H9 (cell line): ENCODE results near the gene KAT7. TPM values are rescaled to one million over a fixed set of nuclear protein-coding genes. Genes with fewer than 3 reads are reported as not detected.

ENCODE experiments used
- DNase-seq: peaks from one replicate; pipeline ENCODE4 v3.0.0-alpha.2; 2017
- H2AFZ ChIP-seq: one replicate; pipeline ENCODE4 v1.6.1; 2013; ENCODE audit warnings: mild to moderate bottlenecking, low read length, control low read depth, moderate library complexity
- H2AK5ac ChIP-seq: 2 replicates; pipeline ENCODE4 v1.6.1; 2013; ENCODE audit warnings: low read length, control low read depth, mixed read lengths; ENCODE audit not compliant: insufficient read length
- H2BK120ac ChIP-seq: one replicate; pipeline ENCODE4 v1.6.1; 2013; ENCODE audit warnings: low read depth, mild to moderate bottlenecking, low read length, control low read depth, inconsistent platforms; ENCODE audit not compliant: poor library complexity, severe bottlenecking
- H2BK12ac ChIP-seq: 2 replicates; pipeline ENCODE4 v1.6.1; 2013; ENCODE audit warnings: low read length, control low read depth, mixed read lengths, low read depth; ENCODE audit not compliant: insufficient read length
- H2BK15ac ChIP-seq: 2 replicates; pipeline ENCODE4 v1.6.1; 2013; ENCODE audit warnings: low read depth, low read length, control low read depth
- H2BK20ac ChIP-seq: one replicate; pipeline ENCODE4 v1.6.1; 2013; ENCODE audit warnings: low read depth, mild to moderate bottlenecking, low read length, control low read depth, inconsistent platforms; ENCODE audit not compliant: poor library complexity, severe bottlenecking
- H2BK5ac ChIP-seq: 2 replicates; pipeline ENCODE4 v1.6.1; 2013; ENCODE audit warnings: low read length, control low read depth, mixed read lengths; ENCODE audit not compliant: insufficient read length
- H3K14ac ChIP-seq: 2 replicates; pipeline ENCODE4 v1.6.1; 2013; ENCODE audit warnings: low read length, control low read depth; ENCODE audit not compliant: insufficient read depth
- H3K18ac ChIP-seq: 2 replicates; pipeline ENCODE4 v1.6.1; 2013; ENCODE audit warnings: low read depth, mild to moderate bottlenecking, mixed read lengths, low read length, control low read depth; ENCODE audit not compliant: insufficient read length
- H3K23ac ChIP-seq: 2 replicates; pipeline ENCODE4 v1.6.1; 2013; ENCODE audit warnings: low read length, control low read depth, mixed read lengths, low read depth; ENCODE audit not compliant: insufficient read length
- H3K23me2 ChIP-seq: 2 replicates; pipeline ENCODE4 v1.6.1; 2013; ENCODE audit warnings: low read depth, mild to moderate bottlenecking, mixed read lengths, low read length, control low read depth; ENCODE audit not compliant: insufficient read length, poor library complexity, severe bottlenecking
- H3K27ac ChIP-seq: 2 replicates; pipeline ENCODE4 v1.5.1; 2013; ENCODE audit warnings: low read length, control low read depth, mixed read lengths, low read depth; ENCODE audit not compliant: insufficient read length
- H3K27me3 ChIP-seq: 2 replicates; pipeline ENCODE4 v1.6.1; 2013; ENCODE audit warnings: low read length, control low read depth, inconsistent platforms; ENCODE audit not compliant: insufficient read depth
- H3K4ac ChIP-seq: 2 replicates; pipeline ENCODE4 v1.6.1; 2013; ENCODE audit warnings: low read depth, mild to moderate bottlenecking, control low read depth, inconsistent platforms, low read length, moderate library complexity
- H3K4me1 ChIP-seq: 2 replicates; pipeline ENCODE4 v1.6.1; 2013; ENCODE audit warnings: low read length, control low read depth, inconsistent platforms; ENCODE audit not compliant: insufficient read depth
- H3K4me2 ChIP-seq: 2 replicates; pipeline ENCODE4 v1.6.1; 2013; ENCODE audit warnings: low read length, control low read depth, mixed read lengths; ENCODE audit not compliant: insufficient read length, insufficient read depth
- H3K56ac ChIP-seq: 2 replicates; pipeline ENCODE4 v1.6.1; 2013; ENCODE audit warnings: low read depth, mild to moderate bottlenecking, mixed read lengths, low read length, control low read depth; ENCODE audit not compliant: insufficient read length
- H3K79me1 ChIP-seq: 2 replicates; pipeline ENCODE4 v1.6.1; 2013; ENCODE audit warnings: low read depth, mild to moderate bottlenecking, moderate library complexity, low read length, control low read depth, inconsistent platforms; ENCODE audit not compliant: insufficient read depth, poor library complexity, severe bottlenecking
- H3K79me2 ChIP-seq: 2 replicates; pipeline ENCODE4 v1.6.1; 2013; ENCODE audit warnings: low read length, control low read depth, inconsistent platforms; ENCODE audit not compliant: insufficient read depth
- H3K9ac ChIP-seq: 2 replicates; pipeline ENCODE4 v1.6.1; 2013; ENCODE audit warnings: low read length, control low read depth, mixed read lengths; ENCODE audit not compliant: insufficient read length; ENCODE audit errors: extremely low read depth
- H3K9me3 ChIP-seq: one replicate; pipeline ENCODE4 v1.6.1; 2013; ENCODE audit warnings: low read depth, low read length, inconsistent platforms; ENCODE audit not compliant: control insufficient read depth
- H3T11ph ChIP-seq: one replicate; pipeline ENCODE4 v1.6.1; 2013; ENCODE audit warnings: mild to moderate bottlenecking, low read length, control low read depth, inconsistent platforms
- H4K20me1 ChIP-seq: one replicate; pipeline ENCODE4 v1.6.1; 2013; ENCODE audit not compliant: control insufficient read depth, insufficient read length, insufficient read depth
- H4K5ac ChIP-seq: 2 replicates; pipeline ENCODE4 v1.6.1; 2013; ENCODE audit warnings: low read depth, mild to moderate bottlenecking, mixed read lengths, low read length, control low read depth; ENCODE audit not compliant: insufficient read length
- H4K8ac ChIP-seq: replicated peaks from 2 replicates; pipeline ENCODE4 v1.6.1; 2013; ENCODE audit warnings: low read length, control low read depth, mixed read lengths, low read depth; ENCODE audit not compliant: insufficient read length
- H4K91ac ChIP-seq: 2 replicates; pipeline ENCODE4 v1.6.1; 2013; ENCODE audit warnings: low read depth, mild to moderate bottlenecking, moderate library complexity, mixed read lengths, low read length, control low read depth; ENCODE audit not compliant: insufficient read length
- H3K27ac Mint-ChIP-seq, 3 experiments: 2 replicates in 2 of 3; 3 replicates in 1 of 3; pipeline ENCODE4 v1.8.0; 2020 to 2021; ENCODE audit warnings: mixed read lengths in 3 of 3, mild to moderate bottlenecking in 1 of 3, moderate library complexity in 1 of 3
- H3K27me3 Mint-ChIP-seq: 2 replicates; pipeline ENCODE4 v1.8.0; 2021; ENCODE audit warnings: low read depth, mild to moderate bottlenecking, moderate library complexity, mixed read lengths
- H3K36me3 Mint-ChIP-seq, 3 experiments: 2 replicates in 2 of 3; 3 replicates in 1 of 3; pipeline ENCODE4 v1.8.0; 2020 to 2021; ENCODE audit warnings: low read depth in 3 of 3, mixed read lengths in 3 of 3; ENCODE audit not compliant: insufficient read depth in 1 of 3
- H3K4me1 Mint-ChIP-seq, 2 experiments: 2 replicates each; pipeline ENCODE4 v1.8.0; 2020; ENCODE audit warnings: mixed read lengths in 2 of 2
- H3K4me3 Mint-ChIP-seq, 2 experiments: 2 replicates in 1 of 2; 3 replicates in 1 of 2; pipeline ENCODE4 v1.8.0; 2020 to 2021; ENCODE audit warnings: mild to moderate bottlenecking in 2 of 2, mixed read lengths in 2 of 2, moderate library complexity in 1 of 2
- H3K9me3 Mint-ChIP-seq, 2 experiments: 2 replicates in 1 of 2; 3 replicates in 1 of 2; pipeline ENCODE4 v1.8.0; 2020; ENCODE audit warnings: mild to moderate bottlenecking in 2 of 2, mixed read lengths in 2 of 2, moderate library complexity in 1 of 2
- CTCF ChIP-seq: fragments of 200-600 bp; sonication (generic); conservative IDR thresholded peaks from 3 replicates; pipeline ENCODE4 v1.8.0; 2021; ENCODE audit warnings: antibody characterized with exemption, mild to moderate bottlenecking
- WGBS: extraction: QIAGEN DNeasy Blood & Tissue Kit; methylation state at CpG from one replicate; pipeline ENCODE4 v1.1.7; 2013; ENCODE audit warnings: missing lambda C conversion rate, low lambda C conversion rate, mixed read lengths; ENCODE audit not compliant: insufficient read length; ENCODE audit errors: extremely low coverage; 5-methylcytosine and 5-hydroxymethylcytosine counted together
- total RNA-seq: library from RNA; stranded (reverse); gene quantifications from 2 replicates; pipeline ENCODE4 v1.2.1, GENCODE V29; 2021

Gene KAT7
- total RNA-seq, 1 experiment from 2014 or later = 93.1 TPM

GRCh38 chr17:49821466-49821865 is 33.0 kb downstream of the KAT7 start:
- Histone ChIP-seq H2BK12ac (no peak overlapping the region), H4K5ac (no peak overlapping the region), H3K79me1 (peaks cover 5% of the 10 kb centered on the region), H3K14ac (no peak overlapping the region), H2AFZ (no peak overlapping the region), H2BK120ac (no peak overlapping the region), H2BK20ac (no peak overlapping the region), H3T11ph (no peak overlapping the region), H3K27me3 (no peaks in the 10 kb centered on the region), H3K4me1 (peaks cover 9% of the 10 kb centered on the region; the same call in 1 of the 2 replicates), H3K27ac (no peak overlapping the region), H3K4ac (no peak overlapping the region), H2BK5ac (no peak overlapping the region), H4K91ac (no peak overlapping the region), H4K20me1 (no peaks in the 10 kb centered on the region), H3K56ac (no peak overlapping the region), H3K9ac (no peak overlapping the region), H2AK5ac (no peak overlapping the region), H3K23ac (no peak overlapping the region), H3K23me2 (no peaks in the 10 kb centered on the region), H3K18ac (no peak overlapping the region), H3K4me2 (no peak overlapping the region), H3K79me2 (peaks cover 7% of the 10 kb centered on the region; the same call in 1 of the 2 replicates), H3K9me3 (no peaks in the 10 kb centered on the region), H4K8ac (no peak overlapping the region), H2BK15ac (no peak overlapping the region)
- no peak for TF ChIP-seq CTCF
- H3K4me1 Mint-ChIP-seq = peaks cover 59 to 61% of the 10 kb centered on the region in 2 experiments
- no peak overlapping the region for H3K4me3 Mint-ChIP-seq
- DNase-seq = no peak
- WGBS = no CpG with 5 or more reads among the region's 2 CpGs
- peaks cover 67 to 94% (median 83%) of the 10 kb centered on the region in 3 experiments; a peak in 6 of 7 replicates for H3K36me3 Mint-ChIP-seq
- no peaks in the 10 kb centered on the region for H3K9me3 Mint-ChIP-seq
- H3K27me3 Mint-ChIP-seq = no peaks in the 10 kb centered on the region
- H3K27ac Mint-ChIP-seq = peak overlapping the region in 2 of 3 experiments; percentile 70 to 74; a peak in 3 of 7 replicates
